GM18511 (cell line): ENCODE measurements around the gene TP73.

Source experiments
- ATAC-seq: cut with Tn5 transposase; IDR thresholded peaks from one replicate; pipeline ENCODE4 v1.9.1; 2021; ENCODE audit warnings: mild to moderate bottlenecking, moderate library complexity; ENCODE audit not compliant: unreplicated experiment

Gene TP73

GRCh38 chr1:3633344-3634058 lies 18.8 kb upstream of the TP73 start:
- no peak for ATAC-seq

GRCh38 chr1:3634059-3634800 lies 18.1 kb upstream of the TP73 start:
- ATAC-seq, result no peak

GRCh38 chr1:3636080-3636479 lies 16.2 kb upstream of the TP73 start:
- no peak for ATAC-seq

DNA sequence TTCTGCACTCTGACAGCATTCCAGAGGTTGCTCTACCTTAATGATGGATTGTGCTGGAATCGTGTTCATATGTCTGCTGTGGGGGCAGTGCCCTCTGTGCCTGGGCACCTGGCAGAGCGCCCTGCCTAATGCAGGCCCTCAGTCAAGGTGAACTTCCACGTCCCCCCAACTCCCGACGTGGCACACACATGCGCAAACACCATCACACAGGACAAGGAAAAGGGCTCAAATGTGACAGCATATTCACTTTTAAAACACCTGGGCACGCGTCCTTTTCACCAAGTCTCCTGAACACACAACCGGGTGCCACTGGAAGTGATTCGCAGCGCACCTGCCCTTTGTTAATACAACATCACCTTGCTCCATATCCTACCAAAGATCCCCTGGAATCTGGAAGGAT lies 15.8 kb upstream of the TP73 start:
- ATAC-seq, result no peak

DNA sequence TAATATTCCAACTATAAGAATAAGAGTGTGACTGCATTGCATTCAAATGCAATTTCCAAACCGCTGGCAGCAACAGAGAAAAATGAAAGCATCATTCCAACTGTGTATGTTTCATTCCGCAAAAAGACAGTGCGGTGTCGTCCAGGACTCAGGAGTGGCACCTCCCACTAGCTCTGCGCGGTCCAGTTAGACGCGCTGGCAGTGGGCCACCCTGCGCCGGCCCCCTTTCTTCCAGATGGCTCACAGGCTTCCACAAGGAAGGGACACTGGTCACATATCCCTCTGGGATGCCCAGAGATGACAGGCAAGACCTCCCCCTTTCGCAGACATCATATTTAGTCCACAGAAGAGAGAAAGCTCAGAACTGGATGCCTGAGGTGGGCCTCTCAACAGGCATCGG lies 14.3 kb upstream of the TP73 start:
- ATAC-seq, result no peak

DNA sequence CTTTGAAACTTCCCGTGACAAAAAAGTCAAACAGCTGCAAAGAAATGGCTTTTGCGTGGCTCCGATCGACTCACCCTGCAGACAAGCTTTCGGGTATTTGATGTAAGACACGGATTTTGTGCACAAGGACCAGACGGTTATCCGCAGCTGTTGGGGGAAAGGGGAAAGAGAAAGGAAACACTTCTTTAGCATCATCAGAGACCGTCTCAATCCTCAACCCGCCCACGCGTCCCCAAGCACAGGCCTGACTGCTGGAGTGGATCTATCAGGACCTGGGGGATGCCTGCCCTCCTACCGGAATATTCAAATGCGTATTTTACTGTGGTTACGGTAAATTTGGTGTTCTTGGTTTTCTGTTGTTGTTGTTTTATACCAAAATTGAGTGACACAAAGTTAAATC lies 13.6 kb upstream of the TP73 start:
- no peak for ATAC-seq

DNA sequence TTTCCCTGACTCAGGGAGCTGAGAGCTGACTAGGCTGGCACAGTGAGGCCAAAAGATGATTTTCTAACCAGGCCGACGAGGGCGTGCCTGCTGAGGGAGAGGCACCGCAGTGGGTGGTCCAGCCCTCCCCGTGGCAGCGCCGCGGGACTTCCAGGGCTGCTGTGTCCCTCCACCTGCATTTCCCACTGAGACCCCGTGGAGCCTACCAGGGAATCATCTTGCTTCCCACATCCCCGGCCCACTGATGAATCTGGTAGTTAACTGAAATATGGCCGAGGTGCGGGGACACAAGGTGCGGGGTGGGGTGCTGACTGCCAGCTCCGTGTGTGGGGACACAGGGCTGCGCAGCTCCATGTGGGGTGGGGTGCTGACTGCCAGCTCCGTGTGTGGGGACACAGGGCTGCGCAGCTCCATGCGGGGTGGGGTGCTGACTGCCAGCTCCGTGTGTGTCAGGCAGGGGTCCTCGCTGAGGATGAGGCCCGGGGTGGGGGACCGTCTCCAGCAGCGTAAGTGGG lies 12.9 kb upstream of the TP73 start:
- no peak for ATAC-seq

DNA sequence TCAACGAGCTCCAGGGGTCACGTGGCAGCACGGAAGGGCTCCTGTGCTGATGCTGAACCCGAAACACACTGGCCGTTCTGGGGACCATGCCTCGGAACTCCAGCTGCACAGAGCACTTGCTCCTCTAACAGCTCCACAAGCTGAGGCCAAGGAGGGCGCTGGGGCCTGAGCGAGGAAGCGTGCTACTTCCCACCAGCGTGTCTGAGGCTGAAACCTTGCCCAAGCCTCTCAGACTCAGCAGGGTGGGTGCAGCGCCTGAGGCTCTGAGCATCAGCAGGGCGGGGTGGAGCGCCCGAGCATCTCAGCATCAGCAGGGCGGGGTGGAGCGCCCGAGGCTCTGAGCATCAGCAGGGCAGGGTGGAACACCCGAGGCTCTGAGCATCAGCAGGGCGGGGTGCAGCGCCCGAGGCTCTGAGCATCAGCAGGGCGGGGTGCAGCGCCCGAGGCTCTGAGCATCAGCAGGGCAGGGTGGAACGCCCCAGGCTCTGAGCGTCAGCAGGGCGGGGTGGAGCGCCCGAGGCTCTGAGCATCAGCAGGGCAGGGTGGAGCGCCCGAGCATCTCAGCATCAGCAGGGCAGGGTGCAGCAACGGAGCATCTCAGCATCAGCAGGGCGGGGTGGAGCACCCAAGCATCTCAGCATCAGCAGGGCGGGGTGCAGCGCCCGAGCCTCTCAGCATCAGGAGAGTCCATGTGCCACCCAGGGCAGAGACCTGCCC lies 12.0 kb upstream of the TP73 start:
- ATAC-seq, result no peak

- no peak for ATAC-seq
Observed at GRCh38 chr1:3641046-3641760, 11.1 kb upstream of the TP73 start.

- no peak for ATAC-seq
Observed at GRCh38 chr1:3641816-3642215, 10.5 kb upstream of the TP73 start.

GRCh38 chr1:3642919-3643675 lies 9.2 kb upstream of the TP73 start:
- ATAC-seq, result no peak

GRCh38 chr1:3644273-3644672 lies 8.0 kb upstream of the TP73 start:
- ATAC-seq, result no peak

DNA sequence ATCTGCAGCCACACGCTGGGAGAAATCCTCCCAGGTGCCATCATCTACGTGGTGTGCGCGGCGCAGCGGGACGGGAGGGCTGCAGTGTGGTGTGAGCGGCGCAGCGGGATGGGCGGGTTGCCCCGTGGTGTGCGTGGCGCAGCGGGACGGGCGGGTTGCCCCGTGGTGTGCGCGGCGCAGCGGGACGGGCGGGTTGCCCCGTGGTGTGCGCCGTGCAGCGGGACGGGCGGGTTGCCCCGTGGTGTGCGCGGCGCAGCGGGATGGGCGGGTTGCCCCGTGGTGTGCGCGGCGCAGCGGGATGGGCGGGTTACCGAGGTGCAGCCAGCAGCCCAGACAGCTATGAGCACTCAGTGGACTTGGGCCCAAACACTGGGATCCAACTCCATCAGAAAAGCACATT lies 7.1 kb upstream of the TP73 start:
- ATAC-seq, result no peak

- ATAC-seq, result no peak
Observed at GRCh38 chr1:3645666-3646355, 6.5 kb upstream of the TP73 start.

GRCh38 chr1:3646596-3646995 lies 5.7 kb upstream of the TP73 start:
- no peak for ATAC-seq

DNA sequence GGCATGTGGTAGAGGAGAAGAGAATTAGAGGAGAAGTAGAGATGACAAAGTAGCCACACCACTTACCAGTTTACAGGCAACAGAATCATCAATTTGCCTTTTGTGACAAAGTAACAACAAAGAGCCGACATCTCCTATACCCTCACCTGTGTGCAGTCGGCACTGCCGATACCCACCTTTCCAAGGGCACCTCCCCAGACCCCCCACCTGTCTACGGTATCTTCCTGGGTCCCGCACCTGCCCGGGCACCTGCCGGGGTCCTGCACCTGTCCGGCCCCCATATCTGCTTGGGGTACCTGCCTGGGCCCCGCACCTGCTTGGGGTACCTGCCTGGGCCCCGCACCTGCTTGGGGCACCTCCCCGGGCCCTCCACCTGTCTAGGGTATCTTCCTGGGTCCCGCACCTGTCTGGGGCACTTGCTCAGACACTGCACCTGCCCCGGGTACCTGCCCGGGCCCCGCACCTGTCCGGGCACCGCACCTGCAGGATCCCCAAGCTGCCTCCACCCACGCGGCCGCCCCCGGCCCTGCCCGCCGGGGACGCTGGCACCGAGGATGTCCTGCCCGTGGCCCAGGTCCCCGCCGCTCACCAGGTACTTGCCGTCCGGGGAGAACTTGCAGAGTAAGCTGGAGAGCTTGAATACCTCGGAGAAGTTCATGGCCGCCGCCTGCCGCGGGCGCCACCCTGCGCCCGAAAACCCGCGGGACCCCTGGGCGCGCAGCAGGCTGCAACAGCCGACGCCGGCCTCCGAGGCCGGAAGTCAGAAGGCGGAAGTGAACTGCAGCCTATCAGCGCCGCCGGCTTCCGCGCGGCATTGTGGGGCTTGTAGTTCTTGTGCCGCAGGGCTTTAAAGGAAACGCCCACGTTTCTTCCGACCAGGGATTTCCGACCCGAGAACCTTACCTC lies 2.7 kb upstream of the TP73 start, which contains the start of gene WRAP73:
WRAP73 (minus strand) TSS at position 762 of the 906 bp plus-strand sequence; CDS start at position 658, 104 bp downstream.
- ATAC-seq, result peak; percentile 74

DNA sequence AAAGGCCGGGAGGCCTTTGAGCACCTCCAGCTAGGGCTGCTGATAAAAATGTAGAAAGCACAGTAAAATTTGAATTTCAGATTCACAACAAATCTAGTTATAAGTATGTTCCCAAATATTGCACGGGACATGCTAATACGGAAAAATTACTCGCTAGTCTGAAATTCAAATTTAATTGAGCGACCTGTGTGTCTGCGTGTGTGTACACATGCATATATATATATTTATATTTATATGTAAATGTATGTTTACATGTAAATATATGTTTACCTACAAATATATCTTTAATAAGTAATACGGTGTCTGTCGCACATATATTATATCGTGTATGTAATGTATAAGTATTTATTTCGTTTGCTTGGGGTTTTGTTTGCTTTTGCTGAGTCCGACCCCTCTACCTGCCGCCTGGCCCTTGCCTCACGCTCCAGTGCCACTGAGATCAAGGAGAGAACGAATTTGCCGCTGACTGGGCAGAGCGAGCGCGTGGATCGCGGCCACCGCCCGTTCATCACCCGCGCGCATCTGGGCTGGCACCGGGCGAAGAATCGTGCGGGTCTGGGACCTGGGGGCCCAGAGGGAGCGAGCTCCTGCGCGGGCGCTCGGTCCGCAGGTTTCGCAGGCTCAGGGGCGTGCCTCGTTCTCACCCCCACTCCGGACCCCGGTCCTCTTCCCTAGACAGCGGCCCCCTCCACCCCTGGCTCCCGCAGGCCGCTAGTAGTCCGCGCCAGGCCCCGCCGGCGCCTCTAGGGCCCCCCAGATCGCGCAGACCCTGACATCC lies 1.9 kb upstream of the TP73 start:
- ATAC-seq, result no peak
